Measurements from ENCODE around the gene MAP3K15. TPM values are rescaled to one million over a fixed set of nuclear protein-coding genes. Genes with fewer than 3 reads are reported as not detected.
A peak's percentile ranks its signal among the peaks of the same experiment; 100 is the strongest.

MAP3K15 gene
- total and polyA plus RNA-seq, 4 experiments from 2014 or later: not detected

DNA sequence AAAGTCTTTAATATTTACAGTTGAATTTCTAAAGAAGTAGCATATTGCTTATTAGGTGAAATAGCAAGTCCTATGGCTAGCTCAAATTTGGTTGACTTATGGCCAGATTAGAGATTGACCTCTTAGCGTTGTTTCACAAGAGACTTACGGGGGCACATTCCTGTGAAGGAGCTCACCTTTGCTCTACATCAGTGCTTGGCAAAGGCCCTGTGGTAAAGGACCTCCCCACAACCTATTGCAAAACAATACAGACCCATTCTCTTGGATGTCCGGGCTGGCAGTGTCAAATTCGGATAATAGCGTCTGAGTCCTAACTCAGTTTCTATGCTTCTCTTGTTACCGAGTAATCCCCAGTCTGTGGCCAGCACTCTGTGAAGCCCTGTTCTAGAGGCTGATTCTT, 160.7 kb downstream of the MAP3K15 start:
- Histone ChIP-seq H3K27ac (ENCODE audit: low read depth, low read length) (no peak overlapping the region), H3K4me3 (ENCODE audit: low read length in 2 of 2) (no peak overlapping the region), H3K9me3 (ENCODE audit: control insufficient read depth in 1 of 2, low read length in 2 of 2) (no peaks in the 10 kb centered on the region), H3K36me3 (ENCODE audit: insufficient read depth, low read length) (peaks cover 55% of the 10 kb centered on the region), H3K27me3 (ENCODE audit: insufficient read depth, low read length) (no peaks in the 10 kb centered on the region), H3K4me1 (ENCODE audit: insufficient read depth, low read length) (peaks cover 10% of the 10 kb centered on the region)
- intact Hi-C loops (cut with micrococcal nuclease): no loop called here
- Mint-ChIP-seq H3K9me3 (peaks cover 0 to 2% (median 0%) of the 10 kb centered on the region in 8 donors), H3K4me3 (no peak overlapping the region), H3K27me3 (no peaks in the 10 kb centered on the region), H3K36me3 (peaks cover 20 to 68% of the 10 kb centered on the region in 2 donors), H3K27ac (no peak overlapping the region), H3K4me1 (peaks cover 4 to 13% (median 9%) of the 10 kb centered on the region in 4 donors)
- ChIA-PET POLR2A (ENCODE audit: partially characterized antibody) (no interaction called here), CTCF (ENCODE audit: partially characterized antibody) (interaction anchor here (0.6 kb wide), 1 partner anchor 706 kb away, joined by 7 read pairs; no protein-coding TSS in a partner anchor)
- no peak for DNase-seq

DNA sequence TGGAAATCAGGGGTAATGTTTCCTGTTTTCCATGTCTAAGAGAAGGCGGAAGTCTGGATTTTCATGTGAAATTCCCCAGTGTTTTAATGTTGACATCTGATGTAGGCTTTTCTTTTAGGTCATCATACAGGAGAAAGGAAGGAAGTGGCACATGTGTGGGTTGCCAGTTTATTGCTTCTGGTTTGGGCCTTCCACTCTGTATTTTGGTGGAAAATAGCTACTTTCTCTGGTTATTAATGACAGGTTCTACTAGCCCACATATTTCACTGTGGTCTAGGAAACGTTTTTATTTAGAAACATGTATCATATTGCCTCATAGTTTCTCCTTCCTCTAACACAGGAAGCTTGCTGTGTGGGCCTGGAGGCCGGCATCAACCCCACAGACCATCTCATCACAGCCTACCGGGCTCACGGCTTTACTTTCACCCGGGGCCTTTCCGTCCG, 164.3 kb downstream of the MAP3K15 start:
- Mint-ChIP-seq H3K27me3 (no peaks in the 10 kb centered on the region), H3K27ac (peak overlapping the region; percentile 59 to 90 (median 72)), H3K4me1 (peaks cover 11 to 18% (median 14%) of the 10 kb centered on the region in 4 donors), H3K9me3 (peaks cover 0 to 2% (median 0%) of the 10 kb centered on the region in 8 donors), H3K36me3 (peaks cover 9 to 44% of the 10 kb centered on the region in 2 donors), H3K4me3 (peak overlapping the region in 2 of 8 donors; percentile 15 to 46)
- intact Hi-C loops (cut with micrococcal nuclease): no loop called here
- Histone ChIP-seq H3K27ac (ENCODE audit: low read depth, low read length) (no peak overlapping the region), H3K36me3 (ENCODE audit: insufficient read depth, low read length) (peaks cover 34% of the 10 kb centered on the region), H3K4me3 (ENCODE audit: low read length in 2 of 2) (no peak overlapping the region), H3K9me3 (ENCODE audit: control insufficient read depth in 1 of 2, low read length in 2 of 2) (no peaks in the 10 kb centered on the region), H3K27me3 (ENCODE audit: insufficient read depth, low read length) (no peaks in the 10 kb centered on the region), H3K4me1 (ENCODE audit: insufficient read depth, low read length) (peaks cover 10% of the 10 kb centered on the region)
- ChIA-PET CTCF (ENCODE audit: partially characterized antibody) (no interaction called here), POLR2A (ENCODE audit: partially characterized antibody) (no interaction called here)
- peak in 1 of 5 donors; percentile 3 for DNase-seq

DNA sequence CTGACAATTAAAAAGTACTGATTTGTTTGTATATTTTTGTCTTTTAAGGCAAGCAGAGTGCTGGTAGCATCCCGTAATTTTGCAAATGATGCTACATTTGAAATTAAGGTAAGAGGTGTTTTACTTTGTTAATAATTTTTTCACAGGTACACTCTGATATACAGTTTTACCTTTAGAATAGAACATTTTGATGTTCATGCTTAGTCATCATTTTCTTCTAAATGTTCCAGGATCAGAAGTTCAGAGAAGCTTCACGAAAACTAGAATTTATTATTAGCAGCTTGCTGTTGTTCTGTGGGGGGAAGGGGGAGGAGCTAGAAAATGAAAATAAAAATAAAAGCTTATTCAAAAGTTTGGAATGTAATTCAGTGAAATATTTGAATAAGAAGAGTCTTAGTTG, 166.0 kb downstream of the MAP3K15 start:
- Mint-ChIP-seq H3K27me3 (no peaks in the 10 kb centered on the region), H3K9me3 (peaks cover 0 to 2% (median 0%) of the 10 kb centered on the region in 8 donors), H3K36me3 (peaks cover 9 to 33% of the 10 kb centered on the region in 2 donors), H3K4me1 (peaks cover 14 to 21% (median 16%) of the 10 kb centered on the region in 4 donors), H3K27ac (no peak overlapping the region), H3K4me3 (no peak overlapping the region)
- intact Hi-C loops (cut with micrococcal nuclease): no loop called here
- ChIA-PET POLR2A (ENCODE audit: partially characterized antibody) (no interaction called here), CTCF (ENCODE audit: partially characterized antibody) (no interaction called here)
- peaks cover 21% of the 10 kb centered on the region for H3K36me3 ChIP-seq (ENCODE audit: insufficient read depth, low read length)
- peaks cover 24% of the 10 kb centered on the region for H3K4me1 ChIP-seq (ENCODE audit: insufficient read depth, low read length)
- no peak overlapping the region for H3K4me3 ChIP-seq (ENCODE audit: low read length in 2 of 2)
- no peak overlapping the region for H3K27ac ChIP-seq (ENCODE audit: low read depth, low read length)
- no peaks in the 10 kb centered on the region for H3K9me3 ChIP-seq (ENCODE audit: control insufficient read depth in 1 of 2, low read length in 2 of 2)
- no peaks in the 10 kb centered on the region for H3K27me3 ChIP-seq (ENCODE audit: insufficient read depth, low read length)
- no peak for DNase-seq

DNA sequence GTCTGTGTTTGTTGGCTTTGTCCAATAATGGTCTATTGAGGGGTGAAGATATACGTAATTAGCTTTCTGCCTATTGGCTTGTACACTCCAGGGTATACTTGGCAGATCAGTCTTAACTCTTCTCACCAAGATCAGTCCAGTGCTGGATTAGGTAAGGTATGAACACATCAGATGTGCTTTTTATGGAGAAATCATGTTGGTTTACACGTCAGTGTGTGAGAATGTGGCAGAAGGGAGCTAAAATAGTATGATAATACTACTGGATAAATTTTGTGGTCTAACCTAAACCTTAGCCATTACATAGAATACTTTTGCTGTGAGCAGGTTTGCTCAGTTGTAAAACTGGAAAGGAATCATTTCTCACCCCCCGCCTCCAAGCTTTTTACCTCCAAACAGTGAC, 167.4 kb downstream of the MAP3K15 start:
- Histone ChIP-seq H3K27me3 (ENCODE audit: insufficient read depth, low read length) (no peaks in the 10 kb centered on the region), H3K9me3 (ENCODE audit: control insufficient read depth in 1 of 2, low read length in 2 of 2) (no peaks in the 10 kb centered on the region), H3K4me3 (ENCODE audit: low read length in 2 of 2) (no peak overlapping the region), H3K36me3 (ENCODE audit: insufficient read depth, low read length) (peaks cover 15% of the 10 kb centered on the region), H3K4me1 (ENCODE audit: insufficient read depth, low read length) (peaks cover 29% of the 10 kb centered on the region), H3K27ac (ENCODE audit: low read depth, low read length) (no peak overlapping the region)
- peaks cover 0 to 2% (median 0%) of the 10 kb centered on the region in 8 donors for H3K9me3 Mint-ChIP-seq
- peaks cover 7 to 32% of the 10 kb centered on the region in 2 donors for H3K36me3 Mint-ChIP-seq
- POLR2A ChIA-PET (ENCODE audit: partially characterized antibody): no interaction called here
- no peak overlapping the region for H3K27ac Mint-ChIP-seq
- intact Hi-C loops (cut with micrococcal nuclease): no loop called here
- peaks cover 14 to 32% (median 19%) of the 10 kb centered on the region in 4 donors for H3K4me1 Mint-ChIP-seq
- CTCF ChIA-PET (ENCODE audit: partially characterized antibody): no interaction called here
- no peak for DNase-seq
- H3K27me3 Mint-ChIP-seq: no peaks in the 10 kb centered on the region
- no peak overlapping the region for H3K4me3 Mint-ChIP-seq

DNA sequence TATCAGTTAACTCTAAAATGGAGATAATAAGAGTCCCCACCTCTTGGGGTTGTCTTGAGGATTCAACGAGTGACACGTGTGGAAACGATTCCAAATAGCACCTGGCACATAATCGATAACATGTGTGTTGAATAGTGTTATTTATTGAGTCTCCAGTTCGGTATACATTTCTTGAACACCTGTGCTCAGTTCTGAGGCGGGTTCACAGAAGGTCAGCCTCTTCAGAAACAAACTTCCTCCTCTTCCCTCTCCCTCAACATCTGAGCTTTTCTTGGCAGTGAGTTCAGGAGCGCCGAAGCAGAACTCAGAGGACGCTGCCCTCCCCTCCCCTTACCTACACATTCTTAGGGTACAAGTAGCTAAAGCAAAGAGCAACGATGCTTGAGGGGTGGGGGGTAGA, 170.6 kb downstream of the MAP3K15 start:
- Mint-ChIP-seq H3K27ac (peak overlapping the region in 6 of 7 donors; percentile 44 to 92 (median 74)), H3K27me3 (no peaks in the 10 kb centered on the region), H3K9me3 (no peaks in the 10 kb centered on the region), H3K4me3 (peak overlapping the region; percentile 86 to 92 (median 88)), H3K36me3 (peaks cover 0 to 11% of the 10 kb centered on the region in 2 donors), H3K4me1 (peaks cover 10 to 21% (median 12%) of the 10 kb centered on the region in 4 donors)
- no peaks in the 10 kb centered on the region for H3K27me3 ChIP-seq (ENCODE audit: insufficient read depth, low read length)
- H3K9me3 ChIP-seq (ENCODE audit: control insufficient read depth in 1 of 2, low read length in 2 of 2): no peaks in the 10 kb centered on the region
- peaks cover 1% of the 10 kb centered on the region for H3K36me3 ChIP-seq (ENCODE audit: insufficient read depth, low read length)
- peak overlapping the region; percentile 44 to 63 for H3K4me3 ChIP-seq (ENCODE audit: low read length in 2 of 2)
- POLR2A ChIA-PET (ENCODE audit: partially characterized antibody): interaction anchor here (0.6 kb wide), 1 partner anchor 25 kb away, joined by 3 read pairs; no protein-coding TSS in a partner anchor
- H3K4me1 ChIP-seq (ENCODE audit: insufficient read depth, low read length): peaks cover 19% of the 10 kb centered on the region
- H3K27ac ChIP-seq (ENCODE audit: low read depth, low read length): peak overlapping the region; percentile 83
- CTCF ChIA-PET (ENCODE audit: partially characterized antibody): no interaction called here
- DNase-seq: no peak
- intact Hi-C loops (cut with micrococcal nuclease): no loop called here

DNA sequence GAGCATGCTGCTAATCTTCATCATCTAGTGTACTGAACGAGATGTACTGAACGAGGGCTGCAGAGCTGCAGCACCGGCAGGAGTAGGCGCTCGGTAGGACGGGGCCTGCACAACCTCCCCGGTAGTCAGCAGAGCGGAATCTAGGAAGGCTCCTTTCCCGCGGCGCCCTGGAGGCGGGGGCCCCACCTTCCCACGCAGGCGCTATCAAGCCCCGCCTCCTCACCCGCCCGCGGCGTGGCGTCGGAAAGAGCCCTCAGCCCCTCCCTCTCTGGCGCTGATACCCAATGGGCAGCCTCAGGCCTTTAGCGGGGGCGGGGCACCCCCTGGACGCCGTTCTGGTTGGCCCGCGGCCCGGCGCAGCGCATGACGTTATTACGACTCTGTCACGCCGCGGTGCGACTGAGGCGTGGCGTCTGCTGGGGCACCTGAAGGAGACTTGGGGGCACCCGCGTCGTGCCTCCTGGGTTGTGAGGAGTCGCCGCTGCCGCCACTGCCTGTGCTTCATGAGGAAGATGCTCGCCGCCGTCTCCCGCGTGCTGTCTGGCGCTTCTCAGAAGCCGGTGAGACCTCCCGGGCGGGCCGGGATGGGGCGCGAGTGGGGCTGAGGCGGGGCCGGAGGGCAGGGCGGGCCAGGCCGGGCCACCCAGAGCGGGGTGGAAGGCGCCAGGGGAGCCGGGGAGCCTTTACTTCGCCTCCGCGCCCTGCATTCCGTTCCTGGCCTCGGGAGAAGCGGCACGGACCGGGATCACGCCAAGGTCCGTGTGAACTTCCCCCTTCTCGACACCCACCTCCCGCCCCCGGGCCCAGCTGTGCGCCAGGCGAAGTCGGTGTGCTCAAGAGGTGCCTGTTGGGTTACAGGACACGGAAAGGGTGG, 171.5 kb downstream of the MAP3K15 start, which contains the start of gene PDHA1:
Gene PDHA1 (plus strand): TSS at position 393 of the 874 bp plus-strand sequence. CDS start 111 bp downstream, at position 504.
- POLR2A ChIA-PET (ENCODE audit: partially characterized antibody): no interaction called here
- Mint-ChIP-seq H3K27ac (peak within 1 kb of the TSS; percentile 84 to 94 (median 92)), H3K36me3 (peaks cover 0 to 10% of the 10 kb centered on the region in 2 donors), H3K9me3 (no peaks in the 10 kb centered on the region), H3K4me3 (peak within 1 kb of the TSS; percentile 86 to 92 (median 88)), H3K27me3 (no peaks in the 10 kb centered on the region), H3K4me1 (peaks cover 8 to 21% (median 12%) of the 10 kb centered on the region in 4 donors)
- Histone ChIP-seq H3K27ac (ENCODE audit: low read depth, low read length) (peak within 1 kb of the TSS; percentile 83), H3K27me3 (ENCODE audit: insufficient read depth, low read length) (no peaks in the 10 kb centered on the region), H3K4me1 (ENCODE audit: insufficient read depth, low read length) (peaks cover 19% of the 10 kb centered on the region), H3K36me3 (ENCODE audit: insufficient read depth, low read length) (no peaks in the 10 kb centered on the region), H3K4me3 (ENCODE audit: low read length in 2 of 2) (peak within 1 kb of the TSS; percentile 44 to 63), H3K9me3 (ENCODE audit: control insufficient read depth in 1 of 2, low read length in 2 of 2) (no peaks in the 10 kb centered on the region)
- peak; percentile 88 to 93 (median 92) for DNase-seq
- intact Hi-C loops (cut with micrococcal nuclease): loop anchor here (1.0 kb wide), 3 partner anchors 359 to 1606 kb away; partner anchors contain the start of genes CDKL5, PHKA2 and SCML1
- CTCF ChIA-PET (ENCODE audit: partially characterized antibody): no interaction called here

DNA sequence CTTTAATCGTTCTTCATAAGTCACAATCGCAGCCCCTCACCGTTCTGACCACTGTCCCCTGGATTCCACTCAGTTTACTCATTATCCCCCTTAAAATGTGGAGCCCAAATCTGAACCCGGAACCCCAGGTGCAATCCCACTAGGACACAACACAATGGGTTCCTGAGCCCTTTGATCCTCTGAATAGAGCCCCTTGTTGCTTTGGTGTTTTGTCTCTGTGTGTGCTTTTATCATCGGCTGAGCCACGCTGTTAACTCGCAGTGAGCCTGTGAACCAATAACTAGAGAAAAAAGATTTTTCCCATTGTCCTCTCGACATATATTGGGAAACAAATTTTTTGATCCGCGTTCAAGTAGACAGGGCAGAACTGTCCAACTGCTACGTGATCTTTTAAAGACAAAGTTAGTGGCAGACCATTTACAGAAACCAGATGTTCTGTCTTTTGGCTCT, 172.2 kb downstream of the MAP3K15 start:
- H3K4me1 ChIP-seq (ENCODE audit: insufficient read depth, low read length): peaks cover 19% of the 10 kb centered on the region
- Mint-ChIP-seq H3K4me1 (peaks cover 8 to 21% (median 12%) of the 10 kb centered on the region in 4 donors), H3K9me3 (no peaks in the 10 kb centered on the region), H3K27me3 (no peaks in the 10 kb centered on the region), H3K36me3 (peaks cover 0 to 10% of the 10 kb centered on the region in 2 donors), H3K27ac (peak overlapping the region; percentile 84 to 93 (median 92)), H3K4me3 (peak overlapping the region; percentile 86 to 92 (median 88))
- H3K4me3 ChIP-seq (ENCODE audit: low read length in 2 of 2): peak overlapping the region in 1 of 2 donors; percentile 63
- H3K36me3 ChIP-seq (ENCODE audit: insufficient read depth, low read length): no peaks in the 10 kb centered on the region
- ChIA-PET CTCF (ENCODE audit: partially characterized antibody) (interaction anchor here (1.4 kb wide), 1 partner anchor 9 kb away, joined by 7 read pairs; no protein-coding TSS in a partner anchor), POLR2A (ENCODE audit: partially characterized antibody) (no interaction called here)
- no peaks in the 10 kb centered on the region for H3K27me3 ChIP-seq (ENCODE audit: insufficient read depth, low read length)
- DNase-seq: no peak
- intact Hi-C loops (cut with micrococcal nuclease): loop anchor here (1.0 kb wide), 3 partner anchors 359 to 1606 kb away; partner anchors contain the start of genes CDKL5, PHKA2 and SCML1
- H3K27ac ChIP-seq (ENCODE audit: low read depth, low read length): peak overlapping the region; percentile 47
- no peaks in the 10 kb centered on the region for H3K9me3 ChIP-seq (ENCODE audit: control insufficient read depth in 1 of 2, low read length in 2 of 2)
